HepG2 (cell line): ENCODE data around the gene GRIK5. TPM values are rescaled to one million over a fixed set of nuclear protein-coding genes. Genes with fewer than 3 reads are reported as not detected.

Experiments used
- CTCF ChIP-seq: sonication (generic); formaldehyde crosslinking; IDR thresholded peaks from 2 replicates; pipeline ENCODE4 v1.5.0; 2020; ENCODE audit warnings: mild to moderate bottlenecking, missing genetic modification reagents, moderate library complexity
- GLMP ChIP-seq: sonication (generic); formaldehyde crosslinking; IDR thresholded peaks from 2 replicates; pipeline ENCODE4 v1.9.0; 2021; ENCODE audit warnings: missing genetic modification reagents, mild to moderate bottlenecking, borderline replicate concordance
- HNRNPLL ChIP-seq: fragments of 200-400 bp; formaldehyde crosslinking; IDR thresholded peaks from 2 replicates; pipeline ENCODE4 v1.6.1; 2017; ENCODE audit warnings: mild to moderate bottlenecking, low read depth, low read length; ENCODE audit not compliant: poor library complexity, severe bottlenecking
- KAT8 ChIP-seq: IDR thresholded peaks from 2 replicates; pipeline ENCODE4 v1.6.1; 2016; ENCODE audit warnings: missing genetic modification reagents, missing compliant biosample characterization
- KDM6A ChIP-seq: IDR thresholded peaks from 2 replicates; pipeline ENCODE4 v1.6.1; 2016; ENCODE audit warnings: low read depth
- MED8 ChIP-seq: sonication (generic); formaldehyde crosslinking; IDR thresholded peaks from 2 replicates; pipeline ENCODE4 v1.8.1; 2023; ENCODE audit warnings: mild to moderate bottlenecking, missing genetic modification reagents; ENCODE audit not compliant: insufficient replicate concordance
- MTA1 ChIP-seq: sonication (generic); formaldehyde crosslinking; IDR thresholded peaks from 2 replicates; pipeline ENCODE4 v1.4.0; 2020; ENCODE audit warnings: missing genetic modification reagents, mild to moderate bottlenecking, borderline replicate concordance
- SETDB1 ChIP-seq: sonication (generic); formaldehyde crosslinking; IDR thresholded peaks from 2 replicates; pipeline ENCODE4 v1.5.1; 2020; ENCODE audit warnings: missing genetic modification reagents, mild to moderate bottlenecking, borderline replicate concordance
- SNAPC2 ChIP-seq: sonication (generic); formaldehyde crosslinking; IDR thresholded peaks from 2 replicates; pipeline ENCODE4 v1.8.1; 2022; ENCODE audit warnings: mild to moderate bottlenecking, missing genetic modification reagents
- SP1 ChIP-seq, 2 experiments: fragments of 450-650 bp in 1 of 2; sonication (generic) in 1 of 2; formaldehyde crosslinking in 1 of 2; IDR thresholded peaks; 2 replicates each; pipeline versions ENCODE4 v1.4.0 to v1.6.1; 2016 to 2020; ENCODE audit warnings: missing genetic modification reagents in 1 of 2
- ZBTB26 ChIP-seq: IDR thresholded peaks from 2 replicates; pipeline ENCODE4 v1.6.1; 2016; ENCODE audit warnings: missing compliant biosample characterization, missing genetic modification reagents, borderline replicate concordance
- ZNF18 ChIP-seq: sonication (generic); formaldehyde crosslinking; IDR thresholded peaks from 2 replicates; pipeline ENCODE4 v1.8.0; 2022; ENCODE audit warnings: mild to moderate bottlenecking, missing genetic modification reagents; ENCODE audit not compliant: insufficient replicate concordance
- ZNF263 ChIP-seq: sonication (generic); formaldehyde crosslinking; IDR thresholded peaks from 2 replicates; pipeline ENCODE4 v1.4.0; 2020; ENCODE audit warnings: missing genetic modification reagents
- ZNF331 ChIP-seq: sonication (generic); formaldehyde crosslinking; IDR thresholded peaks from 2 replicates; pipeline ENCODE4 v1.4.0; 2020; ENCODE audit warnings: missing genetic modification reagents
- ZNF513 ChIP-seq: sonication (generic); formaldehyde crosslinking; conservative IDR thresholded peaks from 2 replicates; pipeline ENCODE4 v1.5.0; 2020; ENCODE audit warnings: missing genetic modification reagents
- ZNF660 ChIP-seq: sonication (generic); formaldehyde crosslinking; IDR thresholded peaks from 2 replicates; pipeline ENCODE4 v1.5.1; 2020; ENCODE audit warnings: mild to moderate bottlenecking, low read depth, missing genetic modification reagents, borderline replicate concordance
- ZNF720 ChIP-seq: sonication (generic); formaldehyde crosslinking; IDR thresholded peaks from 2 replicates; pipeline ENCODE4 v1.4.0; 2020; ENCODE audit warnings: missing genetic modification reagents
- ZNF724P ChIP-seq: sonication (generic); formaldehyde crosslinking; IDR thresholded peaks from 2 replicates; pipeline ENCODE4 v1.8.0; 2022; ENCODE audit warnings: missing genetic modification reagents, borderline replicate concordance
- ZXDC ChIP-seq: sonication (generic); formaldehyde crosslinking; IDR thresholded peaks from 2 replicates; pipeline ENCODE4 v1.5.0; 2020; ENCODE audit warnings: mild to moderate bottlenecking, missing genetic modification reagents
- polyA plus RNA-seq, 8 experiments: library from polyadenylated mRNA; depleted of rRNA in 3 of 8; stranded (reverse) in 7 of 8; unstranded in 1 of 8; fragments of >200 nt; fragmentation: Illumina TruSeq in 4 of 8; extraction: Trizol in 4 of 8; gene quantifications; 2 replicates each; pipeline versions ENCODE4 v1.2.1 to v1.2.3, GENCODE V29; 2011 to 2016; ENCODE audit warnings: low read depth in 4 of 8, missing spikeins in 1 of 8, mixed read lengths in 1 of 8; ENCODE audit not compliant: insufficient read depth in 1 of 8
- total RNA-seq, 5 experiments: library from RNA; depleted of rRNA; stranded (reverse); fragments of >200 nt; fragmentation: Illumina TruSeq; extraction: Trizol; gene quantifications; 2 replicates each; pipeline ENCODE4 v1.2.3, GENCODE V29; 2016; ENCODE audit warnings: low read depth in 1 of 5

The GRIK5 gene
- total and polyA plus RNA-seq, 2 of the 13 experiments (the other 11 are each of a cell fraction or from before 2014, with no cell fraction given): not detected

GRCh38 chr19:41957838-41958366 lies 112.1 kb downstream of the GRIK5 start (continued):
- no peak for TF ChIP-seq ZBTB26 (CRISPR knock-in tag)
- TF ChIP-seq SETDB1: no peak
- TF ChIP-seq SP1 (IDR thresholded peaks at IDR 0.05): no peak
- TF ChIP-seq SP1 (CRISPR knock-in tag; IDR thresholded peaks at IDR 0.05): no peak
- no peak for TF ChIP-seq GLMP (CRISPR knock-in tag)
- 0 out of 2 replicates have a peak, but pooled peaks have one; percentile 29 for TF ChIP-seq ZNF331
- TF ChIP-seq KAT8 (CRISPR knock-in tag): no peak
- TF ChIP-seq ZNF513: no peak
- no peak for TF ChIP-seq ZNF724P (CRISPR knock-in tag)
- TF ChIP-seq ZNF263 (CRISPR knock-in tag): peak; percentile 82
- no peak for TF ChIP-seq MTA1 (CRISPR knock-in tag)
- TF ChIP-seq SNAPC2 (CRISPR knock-in tag): no peak
- TF ChIP-seq ZNF18 (CRISPR knock-in tag): no peak
- TF ChIP-seq MED8 (CRISPR knock-in tag): no peak
- no peak for TF ChIP-seq KDM6A (CRISPR knock-in tag)
- TF ChIP-seq HNRNPLL: no peak
- TF ChIP-seq ZNF660 (CRISPR knock-in tag): no peak
- no peak for TF ChIP-seq ZXDC (CRISPR knock-in tag)
- peak; percentile 93 for TF ChIP-seq CTCF
- no peak for TF ChIP-seq ZNF720 (CRISPR knock-in tag)
